Activated CD8-positive, alpha-beta T cell treated with anti-CD3 and anti-CD28 coated beads for 36 hours (primary cell): ENCODE measurements around the gene AGAP2. TPM values are rescaled to one million over a fixed set of nuclear protein-coding genes. Genes with fewer than 3 reads are reported as not detected.

ENCODE experiments used
- ATAC-seq: fragments of 200-7000 bp; cut with Tn5 transposase; one replicate; pipeline ENCODE4 v1.10.0; 2021; ENCODE audit warnings: mild to moderate bottlenecking, moderate library complexity
- CTCF ChIA-PET: fragments of 350-600 bp; sonication (Branson Sonifier 250); formaldehyde crosslinking; loops from one replicate; lab custom pipeline; 2021; ENCODE audit warnings: antibody characterized with exemption; lab: Charles Lee
- POLR2A ChIA-PET: fragments of 350-600 bp; sonication (Branson Sonifier 250); formaldehyde crosslinking; loops from one replicate; lab custom pipeline; 2021; ENCODE audit warnings: antibody characterized with exemption; lab: Charles Lee
- DNase-seq: peaks from one replicate; pipeline ENCODE4 v3.0.0-alpha.2; 2020
- H3K27ac Mint-ChIP-seq: one replicate; pipeline ENCODE4 v1.8.0; 2021; ENCODE audit warnings: mild to moderate bottlenecking, mixed read lengths
- H3K27me3 Mint-ChIP-seq: one replicate; pipeline ENCODE4 v1.8.0; 2021; ENCODE audit warnings: mixed read lengths
- H3K36me3 Mint-ChIP-seq: one replicate; pipeline ENCODE4 v1.8.0; 2021; ENCODE audit warnings: low read depth, mixed read lengths
- H3K4me1 Mint-ChIP-seq: one replicate; pipeline ENCODE4 v1.8.0; 2021; ENCODE audit warnings: low read depth, mixed read lengths
- H3K4me3 Mint-ChIP-seq: one replicate; pipeline ENCODE4 v1.8.0; 2021; ENCODE audit warnings: mild to moderate bottlenecking, moderate library complexity, mixed read lengths
- H3K9me3 Mint-ChIP-seq: one replicate; pipeline ENCODE4 v1.8.0; 2021; ENCODE audit warnings: mixed read lengths
- intact Hi-C: fragments of 100-400 bp; cut with micrococcal nuclease; formaldehyde crosslinking; loops from one replicate; pipeline ENCODE4 v1.10.0; 2022
- total RNA-seq, 2 experiments: library from RNA; stranded (reverse); gene quantifications; one replicate each; pipeline ENCODE4 v1.2.3, GENCODE V29; 2021
- TF ChIP-seq, protein P1 (sequence below): fragments of 200-600 bp; IDR thresholded peaks from one replicate; pipeline ENCODE4 v1.8.0; 2022; ENCODE audit warnings: antibody characterized with exemption, mild to moderate bottlenecking

AGAP2 gene
- total RNA-seq, 2 experiments from 2014 or later = 22.4 TPM

- H3K27me3 Mint-ChIP-seq = no peaks in the 10 kb centered on the region
- POLR2A ChIA-PET = interaction anchor here (1.1 to 3.1 kb wide), 5 partner anchors 11 to 97 kb away, joined by 3 to 9 read pairs (median 6); no protein-coding TSS in a partner anchor
- ATAC-seq (no peak), DNase-seq (no peak)
- H3K36me3 Mint-ChIP-seq = peaks cover 45% of the 10 kb centered on the region
- H3K4me1 Mint-ChIP-seq = peaks cover 46% of the 10 kb centered on the region
- peak overlapping the region; percentile 94 for H3K27ac Mint-ChIP-seq
- H3K9me3 Mint-ChIP-seq = no peaks in the 10 kb centered on the region
- peak overlapping the region; percentile 92 for H3K4me3 Mint-ChIP-seq
- intact Hi-C loops = no loop called here
- CTCF ChIA-PET = interaction anchor here (0.7 to 2.6 kb wide), 5 partner anchors 11 to 162 kb away, joined by 3 to 13 read pairs (median 4); no protein-coding TSS in a partner anchor
- TF ChIP-seq, protein P1, sequence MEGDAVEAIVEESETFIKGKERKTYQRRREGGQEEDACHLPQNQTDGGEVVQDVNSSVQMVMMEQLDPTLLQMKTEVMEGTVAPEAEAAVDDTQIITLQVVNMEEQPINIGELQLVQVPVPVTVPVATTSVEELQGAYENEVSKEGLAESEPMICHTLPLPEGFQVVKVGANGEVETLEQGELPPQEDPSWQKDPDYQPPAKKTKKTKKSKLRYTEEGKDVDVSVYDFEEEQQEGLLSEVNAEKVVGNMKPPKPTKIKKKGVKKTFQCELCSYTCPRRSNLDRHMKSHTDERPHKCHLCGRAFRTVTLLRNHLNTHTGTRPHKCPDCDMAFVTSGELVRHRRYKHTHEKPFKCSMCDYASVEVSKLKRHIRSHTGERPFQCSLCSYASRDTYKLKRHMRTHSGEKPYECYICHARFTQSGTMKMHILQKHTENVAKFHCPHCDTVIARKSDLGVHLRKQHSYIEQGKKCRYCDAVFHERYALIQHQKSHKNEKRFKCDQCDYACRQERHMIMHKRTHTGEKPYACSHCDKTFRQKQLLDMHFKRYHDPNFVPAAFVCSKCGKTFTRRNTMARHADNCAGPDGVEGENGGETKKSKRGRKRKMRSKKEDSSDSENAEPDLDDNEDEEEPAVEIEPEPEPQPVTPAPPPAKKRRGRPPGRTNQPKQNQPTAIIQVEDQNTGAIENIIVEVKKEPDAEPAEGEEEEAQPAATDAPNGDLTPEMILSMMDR = no peak
These were observed 6.9 kb upstream of the AGAP2 start for GRCh38 chr12:57745485-57745881.

GRCh38 chr12:57744777-57745484 is 6.4 kb upstream of the AGAP2 start, which contains the start of gene TSPAN31:
Gene TSPAN31, plus strand, starts transcription at chr12:57745039. Its CDS starts 116 bp downstream, at chr12:57745155.
- intact Hi-C loops = no loop called here
- DNase-seq (peak; percentile 99), ATAC-seq (peak; percentile 81)
- TF ChIP-seq, protein P1 = no peak
- H3K36me3 Mint-ChIP-seq = peaks cover 40% of the 10 kb centered on the region
- ChIA-PET CTCF (interaction anchor here (0.7 to 2.6 kb wide), 5 partner anchors 12 to 162 kb away, joined by 3 to 13 read pairs (median 4); no protein-coding TSS in a partner anchor), POLR2A (interaction anchor here (0.6 to 3.1 kb wide), 9 partner anchors 10 to 98 kb away, joined by 3 to 9 read pairs (median 4); partner anchors contain the start of genes CYP27B1 and TSFM)
- no peaks in the 10 kb centered on the region for H3K9me3 Mint-ChIP-seq
- peak within 1 kb of the TSS; percentile 94 for H3K27ac Mint-ChIP-seq
- peak within 1 kb of the TSS; percentile 92 for H3K4me3 Mint-ChIP-seq
- peaks cover 44% of the 10 kb centered on the region for H3K4me1 Mint-ChIP-seq
- no peaks in the 10 kb centered on the region for H3K27me3 Mint-ChIP-seq

- peak; percentile 88 for DNase-seq
- peaks cover 36% of the 10 kb centered on the region for H3K36me3 Mint-ChIP-seq
- no peaks in the 10 kb centered on the region for H3K27me3 Mint-ChIP-seq
- H3K4me1 Mint-ChIP-seq = peaks cover 51% of the 10 kb centered on the region
- POLR2A ChIA-PET = interaction anchor here (0.6 to 3.1 kb wide), 8 partner anchors 10 to 98 kb away, joined by 3 to 9 read pairs (median 4); partner anchors contain the start of genes CYP27B1 and TSFM
- CTCF ChIA-PET = interaction anchor here (1.0 to 2.6 kb wide), 4 partner anchors 12 to 161 kb away, joined by 3 to 13 read pairs (median 4); no protein-coding TSS in a partner anchor
- intact Hi-C loops = no loop called here
- peak overlapping the region; percentile 92 for H3K4me3 Mint-ChIP-seq
- H3K27ac Mint-ChIP-seq = peak overlapping the region; percentile 94
- peak; percentile 52 for ATAC-seq
- H3K9me3 Mint-ChIP-seq = no peaks in the 10 kb centered on the region
- TF ChIP-seq, protein P1 = no peak
These were observed 5.7 kb upstream of the AGAP2 start for GRCh38 chr12:57744194-57744776.

DNA sequence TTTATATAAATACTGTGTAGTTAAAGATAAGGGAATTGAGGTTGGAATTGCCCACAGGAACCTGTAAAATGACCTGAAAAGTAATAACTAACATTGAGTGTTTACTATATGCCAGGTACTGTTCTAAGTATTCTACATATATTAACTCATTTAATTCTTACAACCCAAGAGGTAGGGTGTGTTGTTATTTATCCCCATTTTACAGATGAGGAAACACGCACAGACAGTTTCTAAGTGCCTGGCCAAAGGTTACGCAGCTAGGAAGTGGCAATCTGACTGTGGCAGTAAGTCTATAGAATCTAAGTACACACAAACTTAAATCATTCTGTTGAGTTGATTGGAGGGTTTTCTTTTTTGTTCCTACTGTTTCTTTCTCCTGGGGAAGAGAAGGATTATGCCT is 5.2 kb upstream of the AGAP2 start:
- TF ChIP-seq, protein P1 = no peak
- ATAC-seq = no peak
- H3K4me1 Mint-ChIP-seq = peaks cover 53% of the 10 kb centered on the region
- ChIA-PET CTCF (interaction anchor here (2.6 kb wide), 1 partner anchor 13 kb away, joined by 13 read pairs; no protein-coding TSS in a partner anchor), POLR2A (interaction anchor here (1.2 to 3.1 kb wide), 3 partner anchors 9 to 20 kb away, joined by 4 to 9 read pairs (median 4); no protein-coding TSS in a partner anchor)
- intact Hi-C loops = loop anchor here (2.0 kb wide), 1 partner anchor 161 kb away; no protein-coding TSS in a partner anchor
- no peaks in the 10 kb centered on the region for H3K27me3 Mint-ChIP-seq
- H3K4me3 Mint-ChIP-seq = peak overlapping the region; percentile 92
- DNase-seq = no peak
- peaks cover 33% of the 10 kb centered on the region for H3K36me3 Mint-ChIP-seq
- H3K27ac Mint-ChIP-seq = peak overlapping the region; percentile 94
- no peaks in the 10 kb centered on the region for H3K9me3 Mint-ChIP-seq
